ENCODE data around the gene CCDC136.

DNA sequence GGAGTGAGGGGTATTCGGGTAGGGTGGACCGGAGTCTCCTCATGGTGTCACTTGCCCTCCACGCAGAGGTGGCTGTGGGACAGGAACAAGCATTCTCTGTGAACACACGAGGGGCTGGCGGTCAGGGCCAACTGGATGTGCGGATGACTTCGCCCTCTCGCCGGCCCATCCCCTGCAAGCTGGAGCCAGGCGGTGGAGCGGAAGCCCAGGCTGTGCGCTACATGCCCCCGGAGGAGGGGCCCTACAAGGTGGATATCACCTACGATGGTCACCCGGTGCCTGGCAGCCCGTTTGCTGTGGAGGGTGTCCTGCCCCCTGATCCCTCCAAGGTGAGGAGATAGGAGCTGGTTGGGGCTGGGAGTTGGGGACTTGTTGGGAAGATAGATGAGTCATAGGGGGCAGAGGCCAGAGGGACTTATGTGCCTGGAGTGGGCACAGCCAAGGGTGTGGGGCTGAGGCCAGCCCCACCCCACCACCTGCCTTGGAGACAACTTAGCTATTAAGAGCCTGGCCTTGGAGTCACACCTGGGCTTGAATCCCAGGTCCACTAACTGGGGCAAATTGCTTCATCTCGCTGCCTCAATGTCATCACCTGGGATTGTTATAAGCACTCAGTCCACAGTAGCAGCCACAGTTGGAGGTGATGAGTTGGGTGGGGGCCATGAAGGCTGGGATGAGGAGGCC is 52.3 kb downstream of the CCDC136 start:
- TF ChIP-seq, protein P1, sequence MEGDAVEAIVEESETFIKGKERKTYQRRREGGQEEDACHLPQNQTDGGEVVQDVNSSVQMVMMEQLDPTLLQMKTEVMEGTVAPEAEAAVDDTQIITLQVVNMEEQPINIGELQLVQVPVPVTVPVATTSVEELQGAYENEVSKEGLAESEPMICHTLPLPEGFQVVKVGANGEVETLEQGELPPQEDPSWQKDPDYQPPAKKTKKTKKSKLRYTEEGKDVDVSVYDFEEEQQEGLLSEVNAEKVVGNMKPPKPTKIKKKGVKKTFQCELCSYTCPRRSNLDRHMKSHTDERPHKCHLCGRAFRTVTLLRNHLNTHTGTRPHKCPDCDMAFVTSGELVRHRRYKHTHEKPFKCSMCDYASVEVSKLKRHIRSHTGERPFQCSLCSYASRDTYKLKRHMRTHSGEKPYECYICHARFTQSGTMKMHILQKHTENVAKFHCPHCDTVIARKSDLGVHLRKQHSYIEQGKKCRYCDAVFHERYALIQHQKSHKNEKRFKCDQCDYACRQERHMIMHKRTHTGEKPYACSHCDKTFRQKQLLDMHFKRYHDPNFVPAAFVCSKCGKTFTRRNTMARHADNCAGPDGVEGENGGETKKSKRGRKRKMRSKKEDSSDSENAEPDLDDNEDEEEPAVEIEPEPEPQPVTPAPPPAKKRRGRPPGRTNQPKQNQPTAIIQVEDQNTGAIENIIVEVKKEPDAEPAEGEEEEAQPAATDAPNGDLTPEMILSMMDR (IDR thresholded peaks at IDR 0.05), result no peak
- TF ChIP-seq, protein P2, sequence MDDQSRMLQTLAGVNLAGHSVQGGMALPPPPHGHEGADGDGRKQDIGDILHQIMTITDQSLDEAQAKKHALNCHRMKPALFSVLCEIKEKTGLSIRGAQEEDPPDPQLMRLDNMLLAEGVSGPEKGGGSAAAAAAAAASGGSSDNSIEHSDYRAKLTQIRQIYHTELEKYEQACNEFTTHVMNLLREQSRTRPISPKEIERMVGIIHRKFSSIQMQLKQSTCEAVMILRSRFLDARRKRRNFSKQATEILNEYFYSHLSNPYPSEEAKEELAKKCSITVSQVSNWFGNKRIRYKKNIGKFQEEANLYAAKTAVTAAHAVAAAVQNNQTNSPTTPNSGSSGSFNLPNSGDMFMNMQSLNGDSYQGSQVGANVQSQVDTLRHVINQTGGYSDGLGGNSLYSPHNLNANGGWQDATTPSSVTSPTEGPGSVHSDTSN (IDR thresholded peaks at IDR 0.05), result no peak
- no peak for TF ChIP-seq RFX5 (IDR thresholded peaks at IDR 0.05; ENCODE audit: low read length)
- no peak for TF ChIP-seq POLR2AphosphoS5 (IDR thresholded peaks at IDR 0.05; ENCODE audit: low read depth, low read length)
- no peak for TF ChIP-seq EP300 (IDR thresholded peaks at IDR 0.05; ENCODE audit: borderline replicate concordance in 1 of 2, low read depth in 1 of 2, low read length in 1 of 2)
